Left lobe of liver (tissue), 1 donor: ENCODE results near the gene PNMA8C. TPM values are rescaled to one million over a fixed set of nuclear protein-coding genes. Genes with fewer than 3 reads are reported as not detected.

Experiments
- total RNA-seq: library from RNA; stranded (reverse); gene quantifications from one replicate; pipeline ENCODE4 v1.2.1, GENCODE V29; 2021
- donor health status: DM: no; HTN: yes; CAD: no.

The PNMA8C gene
- total RNA-seq, 1 donor from 2014 or later: not detected

Other genes with a start within 250 kb of the PNMA8C start
- gene IGFL1, start 199.2 kb downstream of the PNMA8C start, total RNA-seq: not detected
- gene HIF3A, start 131.9 kb downstream of the PNMA8C start, total RNA-seq: 8.9 TPM
- 35.5 TPM for gene PPP5C, start 81.8 kb downstream of the PNMA8C start, total RNA-seq
- 0.55 TPM for gene CCDC8, start 15.4 kb downstream of the PNMA8C start, total RNA-seq
- gene PNMA8A, start 42.6 kb upstream of the PNMA8C start, total RNA-seq: 0.48 TPM
- gene PNMA8B, start 66.9 kb upstream of the PNMA8C start, total RNA-seq: 0.35 TPM
- 89.6 TPM for gene CALM3, start 172.4 kb upstream of the PNMA8C start, total RNA-seq
- gene PTGIR, start 196.2 kb upstream of the PNMA8C start, total RNA-seq: 3.0 TPM
- gene GNG8, start 207.3 kb upstream of the PNMA8C start, total RNA-seq: not detected
- 1.2 TPM for gene DACT3, start 232.2 kb upstream of the PNMA8C start, total RNA-seq